Suppressor macrophage treated with lipopolysaccharide for 1 hour (primary cell): ENCODE data around the gene CANT1.

Source experiments
- DNase-seq, 3 donors: peaks; one replicate each; pipeline ENCODE4 v3.0.0-alpha.2; 2020 to 2022

CANT1 gene

DNA sequence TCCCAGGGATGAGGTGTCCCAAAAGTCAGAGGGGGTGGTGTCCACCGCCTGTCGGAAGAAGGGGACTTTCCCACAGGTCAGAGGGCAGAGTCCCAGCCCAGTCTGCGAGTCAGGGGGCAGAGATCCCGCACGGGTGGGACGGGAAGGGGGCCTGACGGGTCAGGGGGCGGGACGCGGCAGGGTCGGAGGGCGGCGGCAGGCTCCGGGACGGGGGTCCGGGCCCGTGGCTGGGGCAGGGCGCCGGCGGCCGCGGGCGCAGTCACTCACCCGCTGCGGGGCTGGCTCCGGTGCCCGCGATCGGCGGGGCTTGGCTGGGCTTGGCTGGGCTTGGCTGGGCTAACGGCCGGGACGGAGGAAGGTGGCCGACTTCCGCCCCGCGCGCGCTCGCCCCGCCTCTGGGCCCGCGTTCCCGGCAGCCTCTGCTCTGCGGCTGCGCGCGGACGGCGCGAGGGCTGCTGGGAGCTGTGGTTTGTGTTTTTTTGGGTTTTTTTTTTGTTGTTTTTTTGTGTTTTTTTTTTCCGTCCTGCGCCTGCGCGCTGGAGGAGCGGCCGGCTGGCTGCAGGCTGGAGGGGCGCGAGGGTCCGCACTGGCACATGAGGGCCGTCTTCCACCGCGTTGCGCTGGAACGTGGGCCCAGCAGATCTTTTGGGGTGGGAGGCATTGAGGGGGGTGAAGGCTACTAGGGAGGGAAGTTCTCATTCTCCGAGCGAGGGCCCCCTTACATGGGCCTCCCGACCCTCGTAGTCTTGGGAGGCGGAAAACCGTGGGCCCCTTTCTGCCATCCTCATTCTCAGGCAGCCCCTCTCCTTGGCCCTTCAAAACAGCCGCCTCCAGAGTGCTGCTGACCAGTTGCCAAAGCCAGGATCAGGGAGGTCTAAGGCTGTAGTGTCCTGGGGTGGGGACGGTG, at the start of gene CANT1:
Gene CANT1 (minus strand): TSS at position 368 of the 907 bp plus-strand sequence. CDS start 12,142 bp downstream, outside the sequence.
- DNase-seq: peak; percentile 93 to 97 (median 96)

- DNase-seq: peak; percentile 31 to 56 (median 46)
Observed at GRCh38 chr17:79057737-79058385, 48.3 kb upstream of the CANT1 start.

- DNase-seq: no peak
Observed at GRCh38 chr17:79055197-79055596, 45.6 kb upstream of the CANT1 start.

DNA sequence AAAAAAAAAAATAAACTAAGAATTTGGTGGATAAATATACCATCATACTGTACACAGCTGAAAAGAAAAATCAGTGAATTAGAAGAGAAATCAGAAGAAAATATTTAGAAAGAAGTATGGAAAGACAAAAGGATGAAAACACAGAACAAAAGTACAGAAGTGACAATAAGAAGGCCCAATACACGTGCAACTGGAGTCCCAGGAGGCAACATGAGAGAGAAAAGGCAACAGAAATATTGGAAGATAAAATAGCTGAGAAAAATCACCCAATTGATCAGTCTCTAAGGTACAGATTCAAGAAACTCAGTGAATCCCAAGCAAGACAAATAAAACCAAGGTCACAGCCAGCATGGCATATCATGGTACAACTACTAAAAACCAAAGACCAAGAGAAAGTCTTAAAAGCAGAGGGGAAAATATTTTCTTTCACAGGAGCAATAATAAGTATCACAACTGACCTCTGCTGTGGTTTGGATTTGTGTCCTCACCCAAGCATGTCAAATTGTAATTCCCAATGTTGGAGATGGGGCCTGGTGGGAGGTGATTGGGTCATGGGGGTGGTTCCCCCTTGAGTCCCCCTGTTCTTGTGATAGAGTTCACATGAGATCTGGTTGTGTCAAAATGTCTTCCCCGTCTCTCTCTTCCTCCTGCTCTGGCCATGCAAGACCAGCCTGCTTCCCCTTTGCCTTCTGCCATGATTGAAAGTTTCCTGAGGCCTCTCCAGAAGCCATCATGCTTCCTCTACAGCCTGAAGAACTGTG, 44.8 kb upstream of the CANT1 start:
- DNase-seq: peak; percentile 56 to 61 (median 58)

- DNase-seq: no peak
Observed at GRCh38 chr17:79053251-79053925, 43.8 kb upstream of the CANT1 start.

DNA sequence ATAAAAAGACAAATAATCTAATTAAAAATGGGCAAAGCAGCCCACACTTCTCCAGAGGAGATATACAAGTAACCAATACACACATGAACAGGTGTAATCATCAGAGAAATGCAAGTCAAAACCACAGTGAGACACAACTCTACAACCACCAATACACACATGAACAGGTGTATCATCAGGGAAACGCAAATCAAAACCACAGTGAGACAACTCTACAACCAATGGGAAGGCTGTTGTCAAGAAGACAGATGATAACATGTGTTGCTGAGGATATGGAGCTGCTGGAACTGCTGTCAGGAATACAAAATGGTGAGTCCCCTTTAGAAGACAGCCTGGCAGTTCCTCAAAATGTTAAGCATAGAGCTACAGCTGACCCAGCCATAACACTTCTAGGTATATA, 42.6 kb upstream of the CANT1 start:
- DNase-seq: no peak

GRCh38 chr17:79051306-79051705, 41.7 kb upstream of the CANT1 start:
- peak in 1 of 3 donors; percentile 26 for DNase-seq

GRCh38 chr17:79050551-79050950, 41.0 kb upstream of the CANT1 start:
- no peak for DNase-seq

GRCh38 chr17:79049821-79050220, 40.3 kb upstream of the CANT1 start:
- DNase-seq: no peak

DNA sequence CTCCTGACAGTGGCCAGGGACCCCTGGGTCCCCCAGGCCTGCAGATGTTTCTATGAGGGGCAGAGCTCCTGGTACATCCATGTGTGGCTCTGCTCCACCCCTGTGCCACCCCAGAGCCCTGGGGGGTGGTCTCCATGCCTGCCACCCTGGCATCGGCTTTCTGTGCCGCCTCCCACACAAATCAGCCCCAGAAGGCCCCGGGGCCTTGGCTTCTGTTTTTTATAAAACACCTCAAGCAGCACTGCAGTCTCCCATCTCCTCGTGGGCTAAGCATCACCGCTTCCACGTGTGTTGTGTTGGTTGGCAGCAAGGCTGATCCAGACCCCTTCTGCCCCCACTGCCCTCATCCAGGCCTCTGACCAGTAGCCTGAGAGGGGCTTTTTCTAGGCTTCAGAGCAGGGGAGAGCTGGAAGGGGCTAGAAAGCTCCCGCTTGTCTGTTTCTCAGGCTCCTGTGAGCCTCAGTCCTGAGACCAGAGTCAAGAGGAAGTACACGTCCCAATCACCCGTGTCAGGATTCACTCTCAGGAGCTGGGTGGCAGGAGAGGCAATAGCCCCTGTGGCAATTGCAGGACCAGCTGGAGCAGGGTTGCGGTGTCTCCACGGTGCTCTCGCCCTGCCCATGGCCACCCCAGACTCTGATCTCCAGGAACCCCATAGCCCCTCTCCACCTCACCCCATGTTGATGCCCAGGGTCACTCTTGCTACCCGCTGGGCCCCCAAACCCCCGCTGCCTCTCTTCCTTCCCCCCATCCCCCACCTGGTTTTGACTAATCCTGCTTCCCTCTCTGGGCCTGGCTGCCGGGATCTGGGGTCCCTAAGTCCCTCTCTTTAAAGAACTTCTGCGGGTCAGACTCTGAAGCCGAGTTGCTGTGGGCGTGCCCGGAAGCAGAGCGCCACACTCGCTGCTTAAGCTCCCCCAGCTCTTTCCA, 39.5 kb upstream of the CANT1 start:
- no peak for DNase-seq

- no peak for DNase-seq
Observed at GRCh38 chr17:79047923-79048825, 38.6 kb upstream of the CANT1 start.

DNA sequence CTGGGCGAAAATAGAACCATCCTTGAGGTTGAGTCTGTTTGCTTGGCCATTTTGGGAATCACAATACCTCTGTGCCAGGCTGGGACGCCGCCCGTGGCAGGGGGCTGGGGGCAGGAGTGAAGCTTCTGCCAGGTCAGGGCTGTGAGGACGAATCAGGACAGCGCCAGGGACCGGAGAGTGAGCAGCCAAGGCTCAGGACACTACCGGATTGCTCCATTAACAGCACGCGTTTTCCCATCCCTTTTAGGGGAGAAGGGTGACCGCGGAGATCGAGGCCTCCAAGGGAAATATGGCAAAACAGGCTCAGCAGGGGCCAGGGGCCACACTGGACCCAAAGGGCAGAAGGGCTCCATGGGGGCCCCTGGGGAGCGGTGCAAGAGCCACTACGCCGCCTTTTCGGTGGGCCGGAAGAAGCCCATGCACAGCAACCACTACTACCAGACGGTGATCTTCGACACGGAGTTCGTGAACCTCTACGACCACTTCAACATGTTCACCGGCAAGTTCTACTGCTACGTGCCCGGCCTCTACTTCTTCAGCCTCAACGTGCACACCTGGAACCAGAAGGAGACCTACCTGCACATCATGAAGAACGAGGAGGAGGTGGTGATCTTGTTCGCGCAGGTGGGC, 37.8 kb upstream of the CANT1 start:
- no peak for DNase-seq

DNA sequence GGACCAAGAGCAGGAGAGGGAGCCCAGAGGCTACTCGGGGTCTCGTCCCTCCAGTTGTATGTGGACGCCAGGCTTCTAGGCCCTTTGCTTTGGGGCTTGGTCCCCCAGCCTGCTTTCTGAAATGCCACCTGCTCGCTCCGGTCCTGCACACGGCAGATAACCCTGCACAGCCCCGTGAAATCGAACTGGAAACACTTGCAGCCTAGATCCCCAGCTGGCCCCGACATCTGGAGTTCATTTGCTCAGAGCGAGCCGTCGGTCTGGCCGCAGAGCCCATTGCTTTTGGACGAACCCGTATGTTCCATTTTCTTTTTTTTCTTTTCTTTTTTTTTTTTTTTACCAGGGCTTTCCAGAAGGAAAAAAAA, 37.3 kb upstream of the CANT1 start:
- no peak for DNase-seq

- no peak for DNase-seq
Observed at GRCh38 chr17:79046197-79046915, 36.8 kb upstream of the CANT1 start.

DNA sequence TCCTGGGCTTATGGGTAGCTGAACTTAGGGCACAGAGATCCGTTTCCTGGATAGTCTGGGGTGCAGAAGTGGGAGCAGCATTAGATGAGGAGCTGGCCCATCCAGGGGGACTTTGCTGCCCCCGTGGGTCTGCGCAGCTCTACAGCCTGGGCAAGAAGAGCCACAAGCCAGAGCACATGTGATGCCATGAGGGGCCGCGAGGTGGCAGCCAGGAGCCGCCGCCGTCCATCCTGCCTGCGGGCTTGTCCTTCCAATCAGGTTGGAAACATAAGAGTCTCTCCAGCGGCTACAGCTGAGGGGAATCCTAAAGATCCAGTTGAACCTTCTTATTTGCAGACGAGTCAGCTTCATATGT, 36.3 kb upstream of the CANT1 start:
- DNase-seq: peak; percentile 77 to 86 (median 81)

DNA sequence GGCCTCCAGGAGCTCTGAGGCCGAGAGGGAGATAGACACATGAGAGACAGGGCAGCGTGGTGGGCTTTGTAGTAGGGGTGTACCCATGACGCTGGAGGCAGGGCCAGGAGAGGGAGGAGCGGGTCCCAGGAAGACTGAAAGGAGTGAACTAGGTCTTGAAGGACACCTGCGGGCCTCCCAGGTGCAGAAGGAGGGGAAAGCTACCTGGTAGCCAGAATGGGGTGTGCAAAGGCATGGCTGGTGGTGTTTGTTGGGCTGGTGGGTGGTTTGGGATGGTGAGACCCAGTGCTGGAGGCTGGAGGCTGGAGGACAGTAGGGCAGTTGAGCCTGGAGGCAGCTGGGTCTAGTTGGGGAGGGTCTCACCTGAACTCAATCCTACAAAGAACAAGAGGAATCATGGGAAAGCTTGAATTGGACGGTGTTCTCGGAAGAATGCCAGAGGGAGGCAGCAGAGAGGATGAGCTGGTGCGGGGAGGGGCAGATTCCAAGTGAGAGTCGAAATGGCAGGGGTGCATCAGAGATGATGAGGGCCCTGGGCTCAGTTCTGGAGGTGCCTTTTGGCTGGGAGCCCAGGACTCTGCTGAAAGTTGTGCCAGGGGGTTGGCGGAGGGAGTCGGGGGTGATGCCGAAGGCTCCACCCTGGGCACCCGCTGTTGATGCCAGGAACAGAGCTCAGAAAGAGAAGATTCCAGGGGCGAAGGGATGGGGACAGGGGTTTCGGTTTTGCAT, 35.6 kb upstream of the CANT1 start:
- no peak for DNase-seq

DNA sequence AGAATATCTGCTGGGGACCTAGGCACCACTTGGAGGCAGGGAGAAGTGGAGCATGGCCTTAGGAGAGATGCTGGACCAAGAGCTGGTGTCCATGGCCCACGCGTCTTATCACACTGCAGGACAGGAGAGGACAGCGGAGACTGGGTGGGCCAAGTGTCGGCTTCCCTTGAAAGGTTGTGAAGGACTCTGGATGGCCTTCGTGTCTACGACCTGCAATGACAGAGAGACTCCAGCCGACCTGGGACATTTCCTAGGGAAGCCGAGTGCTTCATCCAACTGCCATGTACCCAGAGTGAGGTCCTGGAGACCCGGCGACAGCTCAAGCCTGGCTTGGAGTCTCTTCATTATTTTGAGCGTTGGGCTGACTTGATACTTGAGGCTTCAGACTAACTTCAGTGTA, 34.9 kb upstream of the CANT1 start:
- DNase-seq: no peak

- no peak for DNase-seq
Observed at GRCh38 chr17:79043931-79044320, 34.4 kb upstream of the CANT1 start.
